K562 (cell line): ENCODE measurements around the gene KPNA3. TPM values are rescaled to one million over a fixed set of nuclear protein-coding genes. Genes with fewer than 3 reads are reported as not detected.

Experiments
- ATAC-seq: fragments of 200-7000 bp; cut with Tn5 transposase; 3 replicates; pipeline ENCODE4 v1.9.1; 2020; ENCODE audit warnings: moderate library complexity
- BruUV-seq: library from RNA; stranded (reverse); fragments of 400-500 nt; replicated peaks from 2 replicates; lab custom pipeline; 2021; lab: Mats Ljungman, UMichigan
- CTCF ChIA-PET: fragments of 300-600 bp; formaldehyde crosslinking; extraction: SDS; loops from one replicate; lab custom pipeline; 2021; ENCODE audit warnings: low intra/inter-chr PET ratio; lab: Yijun Ruan, JAX
- POLR2A ChIA-PET: fragments of 300-600, 350-650 bp; sonication (Branson Sonifier 250); formaldehyde crosslinking; extraction: SDS; loops from one replicate; lab custom pipeline; 2021; ENCODE audit warnings: antibody characterized with exemption, inconsistent platforms; lab: Yijun Ruan, JAX
- DNase-seq, 4 experiments: peaks; one replicate each; pipeline versions ENCODE4 v3.0.0 to v3.0.0-alpha.2; 2011 to 2018; ENCODE audit warnings: low spot score in 3 of 4, mixed read lengths in 3 of 4; ENCODE audit errors: extremely low read depth in 1 of 4
- FAIRE-seq: peaks from 2 replicates; lab custom pipeline; 2011; peaks lifted over from hg19 to GRCh38; lab: Jason Lieb, UNC
- H2AFZ ChIP-seq: 2 replicates; pipeline ENCODE4 v1.6.0; 2011; ENCODE audit warnings: low read depth, low read length, control low read depth, inconsistent platforms
- H3K27ac ChIP-seq: fragments of 200-600 bp; 3 replicates; pipeline ENCODE4 v1.8.0; 2011; ENCODE audit warnings: low read depth, mild to moderate bottlenecking, control low read depth, inconsistent platforms, low read length, moderate library complexity, mixed read lengths; ENCODE audit errors: extremely low read depth
- H3K27me3 ChIP-seq, 2 experiments: fragments of 300-600 bp in 1 of 2; 2 replicates in 1 of 2; 3 replicates in 1 of 2; pipeline versions ENCODE4 v1.6.0 to v1.8.0; 2011; ENCODE audit warnings: inconsistent platforms in 2 of 2, low read length in 2 of 2, mild to moderate bottlenecking in 1 of 2, mixed read lengths in 1 of 2, moderate library complexity in 1 of 2; ENCODE audit not compliant: control insufficient read depth in 2 of 2, insufficient read depth in 2 of 2
- H3K36me3 ChIP-seq: fragments of 300-600 bp; 3 replicates; pipeline ENCODE4 v1.8.0; 2011; ENCODE audit warnings: mild to moderate bottlenecking, low read length, inconsistent platforms; ENCODE audit not compliant: control insufficient read depth, insufficient read depth
- H3K4me1 ChIP-seq, 2 experiments: fragments of 200-600 bp in 1 of 2; replicated peaks in 1 of 2; 2 replicates in 1 of 2; 3 replicates in 1 of 2; pipeline versions ENCODE4 v1.5.1 to v1.8.0; 2011; ENCODE audit warnings: inconsistent platforms in 2 of 2, low read length in 2 of 2, mild to moderate bottlenecking in 1 of 2, mixed read lengths in 1 of 2, moderate library complexity in 1 of 2; ENCODE audit not compliant: control insufficient read depth in 2 of 2, insufficient read depth in 2 of 2
- H3K4me2 ChIP-seq: 2 replicates; pipeline ENCODE4 v1.6.1; 2011; ENCODE audit warnings: low read length, control low read depth, inconsistent platforms, mixed read lengths; ENCODE audit not compliant: insufficient read depth
- H3K4me3 ChIP-seq: fragments of 200-600 bp; sonication (generic), shearing (Covaris generic); 2 replicates; pipeline ENCODE4 v1.5.1; 2016; ENCODE audit warnings: control low read depth, inconsistent platforms
- H3K79me2 ChIP-seq: fragments of 200-600 bp; 3 replicates; pipeline ENCODE4 v1.8.0; 2011; ENCODE audit warnings: low read length, inconsistent platforms; ENCODE audit not compliant: control insufficient read depth, insufficient read depth
- H3K9ac ChIP-seq, 2 experiments: 2 replicates each; pipeline versions ENCODE4 v1.6.0 to v1.6.1; 2011; ENCODE audit warnings: low read depth in 2 of 2, low read length in 2 of 2, control low read depth in 1 of 2, inconsistent platforms in 1 of 2, mild to moderate bottlenecking in 1 of 2, mixed read lengths in 1 of 2; ENCODE audit not compliant: insufficient read depth in 1 of 2
- H3K9me1 ChIP-seq: one replicate; pipeline ENCODE4 v1.6.0; 2011; ENCODE audit warnings: inconsistent platforms, mild to moderate bottlenecking, low read length, moderate library complexity; ENCODE audit not compliant: control insufficient read depth, insufficient read depth
- H3K9me3 ChIP-seq: replicated peaks from 2 replicates; pipeline ENCODE4 v1.5.1; 2011; ENCODE audit warnings: low read depth, low read length, inconsistent platforms; ENCODE audit not compliant: control insufficient read depth, insufficient read depth
- H4K20me1 ChIP-seq: replicated peaks from 2 replicates; pipeline ENCODE4 v1.6.1; 2011; ENCODE audit warnings: low read length, inconsistent platforms, mixed read lengths; ENCODE audit not compliant: control insufficient read depth, insufficient read depth
- CHAMP1 ChIP-seq: fragments of 450-650 bp; IDR thresholded peaks from 2 replicates; pipeline ENCODE4 v1.6.1; 2016; ENCODE audit warnings: mild to moderate bottlenecking
- CTCF ChIP-seq, 3 experiments: IDR thresholded peaks in 2 of 3; conservative IDR thresholded peaks in 1 of 3; 2 replicates each; pipeline ENCODE4 v1.5.1; 2011 to 2012; ENCODE audit warnings: low read length in 3 of 3, mild to moderate bottlenecking in 3 of 3, control low read depth in 2 of 3, improper control_type of control experiment in 1 of 3, inconsistent platforms in 1 of 3, low read depth in 1 of 3, mixed read lengths in 1 of 3, moderate library complexity in 1 of 3; ENCODE audit not compliant: insufficient read depth in 2 of 3
- CXXC5 ChIP-seq: fragments of 250-450 bp; sonication (Bioruptor Pico); IDR thresholded peaks from 2 replicates; pipeline ENCODE4 v1.8.0; 2022; ENCODE audit warnings: inconsistent platforms, mild to moderate bottlenecking, moderate library complexity
- REST ChIP-seq, 2 experiments: fragments of 450-650 bp; formaldehyde crosslinking in 1 of 2; IDR thresholded peaks; 2 replicates each; pipeline versions ENCODE4 v1.4.0 to v1.6.1; 2014 to 2020; ENCODE audit warnings: mild to moderate bottlenecking in 2 of 2, borderline replicate concordance in 1 of 2, low read depth in 1 of 2
- SPI1 ChIP-seq: IDR thresholded peaks from 2 replicates; pipeline ENCODE4 v1.6.1; 2011; ENCODE audit warnings: low read depth, low read length, control low read depth, borderline replicate concordance
- ZNF280B ChIP-seq: fragments of 250-450 bp; sonication (Bioruptor Pico); IDR thresholded peaks from 2 replicates; pipeline ENCODE4 v1.5.1; 2021; ENCODE audit warnings: mild to moderate bottlenecking
- WGBS: fragments of 100-300 bp; shearing (Covaris generic); methylation state at CpG from one replicate; pipeline ENCODE4 v1.1.6; 2016; ENCODE audit warnings: low coverage, mixed read lengths; ENCODE audit not compliant: insufficient coverage; ENCODE audit errors: missing lambda C conversion rate; 5-methylcytosine and 5-hydroxymethylcytosine counted together
- in situ Hi-C: fragments of 300-500 bp; cut with MboI; formaldehyde crosslinking; loops from 4 replicates; pipeline ENCODE4 v1.15.0; 2018; ENCODE audit warnings: inconsistent platforms, mixed read lengths
- intact Hi-C: fragments of 100-400 bp; cut with micrococcal nuclease; formaldehyde crosslinking; loops from 2 replicates; pipeline ENCODE4 v1.14.2; 2022
- polyA plus RNA-seq, 8 experiments: library from polyadenylated mRNA; depleted of rRNA in 4 of 8; stranded (reverse) in 5 of 8; unstranded in 3 of 8; fragments of >200 nt; fragmentation: Nextera tagmentation in 2 of 8; fragmentation: Illumina TruSeq in 1 of 8; extraction: Ambion mirVana in 2 of 8; extraction: Trizol in 1 of 8; gene quantifications; 2 replicates each; pipeline versions ENCODE4 v1.2.1 to v1.2.3, GENCODE V29; 2011 to 2014; ENCODE audit warnings: inconsistent platforms in 1 of 8, missing spikeins in 1 of 8
- total RNA-seq, 7 experiments: library from RNA; depleted of rRNA in 6 of 7; stranded (reverse); fragments of >200 nt in 6 of 7; fragmentation: Illumina TruSeq in 2 of 7; extraction: Trizol in 2 of 7; gene quantifications; 2 replicates each; pipeline versions ENCODE4 v1.2.1 to v1.2.3, GENCODE V29; 2011 to 2021; ENCODE audit warnings: low replicate concordance in 1 of 7

KPNA3 gene
- total and polyA plus RNA-seq, 9 of the 15 experiments (the other 6 are each of a cell fraction or from before 2014, with no cell fraction given) = 8.5 to 23.4 (median 15.7) TPM

GRCh38 chr13:49828453-49828852 is 36.0 kb upstream of the KPNA3 start:
- Histone ChIP-seq H3K9ac (no peak overlapping the region), H3K9me3 (no peaks in the 10 kb centered on the region; the same call in 1 of the 2 replicates), H3K4me1 (no peaks in the 10 kb centered on the region; a peak in 1 of 5 replicates), H2AFZ (no peak overlapping the region), H3K27me3 (no peaks in the 10 kb centered on the region; a peak in 1 of 5 replicates), H3K79me2 (no peaks in the 10 kb centered on the region), H3K4me3 (no peak overlapping the region), H4K20me1 (no peaks in the 10 kb centered on the region), H3K4me2 (no peak overlapping the region), H3K9me1 (no peaks in the 10 kb centered on the region), H3K36me3 (no peaks in the 10 kb centered on the region), H3K27ac (no peak overlapping the region)
- TF ChIP-seq CXXC5 (no peak), REST (IDR thresholded peaks at IDR 0.05; ENCODE audit: borderline replicate concordance) (peak; percentile 48; the same call in 1 of the 2 replicates), REST (CRISPR knock-in tag; IDR thresholded peaks at IDR 0.05; ENCODE audit: low read depth) (no peak), SPI1 (0 out of 2 replicates have a peak, but pooled peaks have one; percentile 11), CTCF (IDR thresholded peaks at IDR 0.05 in 2 of 3, conservative IDR thresholded peaks at IDR 0.05 in 1 of 3; ENCODE audit: insufficient read depth in 2 of 3, low read depth in 1 of 3, low read length in 3 of 3) (peak in 1 of 3 experiments; percentile 35; a peak in 1 of 6 replicates), ZNF280B (CRISPR knock-in tag) (no peak), CHAMP1 (no peak)
- DNase-seq (no peak), ATAC-seq (no peak), FAIRE-seq (no peak)
- no TSS peak for BruUV-seq
- 0% methylated on average over 1 of the region's 2 CpGs for WGBS
- intact Hi-C loops = no loop called here
- in situ Hi-C loops = no loop called here
- ChIA-PET POLR2A (no interaction called here), CTCF (no interaction called here)
